SK-N-SH (cell line): ENCODE results near the gene FAM25C.
"Not testable (repeated sequence)": the region's sequence is repeated elsewhere in the genome, so short reads cannot be mapped to it uniquely, and the experiment has no call there.

Experiments
- CTCF ChIP-seq: fragments of 200-600 bp; sonication (generic); IDR thresholded peaks from 2 replicates; pipeline ENCODE4 v1.6.1; 2017; ENCODE audit warnings: antibody characterized with exemption, mild to moderate bottlenecking, moderate library complexity
- MAX ChIP-seq: IDR thresholded peaks from 2 replicates; pipeline ENCODE4 v1.4.0; 2012; ENCODE audit warnings: low read depth
- POLR2AphosphoS5 ChIP-seq: IDR thresholded peaks from 2 replicates; pipeline ENCODE4 v1.6.1; 2012; ENCODE audit warnings: low read depth, low read length
- REST ChIP-seq: IDR thresholded peaks from 2 replicates; pipeline ENCODE4 v1.6.1; 2012; ENCODE audit warnings: mild to moderate bottlenecking, low read depth, low read length, moderate library complexity

GRCh38 chr10:48044557-48044956, 45.0 kb upstream of the FAM25C start:
- not testable (repeated sequence) for TF ChIP-seq REST, CTCF, MAX, POLR2AphosphoS5
